ENCODE data around the gene RHOB.

Gene RHOB

DNA sequence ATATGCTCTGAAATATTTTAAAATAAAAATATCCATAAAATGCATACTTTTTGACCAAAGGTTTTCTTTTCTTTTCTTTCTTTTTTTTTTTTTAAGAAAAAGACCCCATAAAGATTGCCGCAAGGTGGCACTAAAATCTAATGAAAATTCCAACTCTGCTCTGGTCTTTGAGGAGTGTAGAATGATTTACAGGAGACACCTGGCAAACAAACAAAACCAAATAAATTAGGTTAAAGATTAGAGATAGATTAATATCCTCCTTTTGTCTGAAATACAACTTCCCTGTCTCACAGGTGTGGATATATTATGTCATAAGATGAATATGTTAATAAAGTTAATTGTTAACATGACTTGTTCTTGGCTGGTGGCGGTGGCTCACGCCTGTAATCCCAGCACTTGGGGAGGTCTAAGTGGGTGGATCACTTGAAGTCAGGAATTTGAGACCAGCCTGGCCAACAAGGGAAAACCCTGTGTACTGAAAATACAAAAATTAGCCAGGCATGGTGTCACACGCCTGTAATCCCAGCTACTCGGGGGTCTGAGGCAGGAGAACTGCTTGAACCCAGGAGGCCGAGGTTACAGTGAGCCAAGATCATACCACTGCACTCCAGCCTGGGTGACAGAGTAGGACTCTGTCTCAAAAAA is 3.5 kb upstream of the RHOB start:
- Mint-ChIP-seq H3K9me3 (no peaks in the 10 kb centered on the region), H3K4me3 (no peak overlapping the region), H3K27me3 (ENCODE audit: low read depth, poor library complexity) (peaks cover 19% of the 10 kb centered on the region), H3K36me3 (ENCODE audit: low read depth) (no peaks in the 10 kb centered on the region), H3K4me1 (peaks cover 28% of the 10 kb centered on the region), H3K27ac (no peak overlapping the region)
- no peak for DNase-seq
- TF ChIP-seq, protein P1, sequence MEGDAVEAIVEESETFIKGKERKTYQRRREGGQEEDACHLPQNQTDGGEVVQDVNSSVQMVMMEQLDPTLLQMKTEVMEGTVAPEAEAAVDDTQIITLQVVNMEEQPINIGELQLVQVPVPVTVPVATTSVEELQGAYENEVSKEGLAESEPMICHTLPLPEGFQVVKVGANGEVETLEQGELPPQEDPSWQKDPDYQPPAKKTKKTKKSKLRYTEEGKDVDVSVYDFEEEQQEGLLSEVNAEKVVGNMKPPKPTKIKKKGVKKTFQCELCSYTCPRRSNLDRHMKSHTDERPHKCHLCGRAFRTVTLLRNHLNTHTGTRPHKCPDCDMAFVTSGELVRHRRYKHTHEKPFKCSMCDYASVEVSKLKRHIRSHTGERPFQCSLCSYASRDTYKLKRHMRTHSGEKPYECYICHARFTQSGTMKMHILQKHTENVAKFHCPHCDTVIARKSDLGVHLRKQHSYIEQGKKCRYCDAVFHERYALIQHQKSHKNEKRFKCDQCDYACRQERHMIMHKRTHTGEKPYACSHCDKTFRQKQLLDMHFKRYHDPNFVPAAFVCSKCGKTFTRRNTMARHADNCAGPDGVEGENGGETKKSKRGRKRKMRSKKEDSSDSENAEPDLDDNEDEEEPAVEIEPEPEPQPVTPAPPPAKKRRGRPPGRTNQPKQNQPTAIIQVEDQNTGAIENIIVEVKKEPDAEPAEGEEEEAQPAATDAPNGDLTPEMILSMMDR (IDR thresholded peaks at IDR 0.05), result peak; percentile 72

DNA sequence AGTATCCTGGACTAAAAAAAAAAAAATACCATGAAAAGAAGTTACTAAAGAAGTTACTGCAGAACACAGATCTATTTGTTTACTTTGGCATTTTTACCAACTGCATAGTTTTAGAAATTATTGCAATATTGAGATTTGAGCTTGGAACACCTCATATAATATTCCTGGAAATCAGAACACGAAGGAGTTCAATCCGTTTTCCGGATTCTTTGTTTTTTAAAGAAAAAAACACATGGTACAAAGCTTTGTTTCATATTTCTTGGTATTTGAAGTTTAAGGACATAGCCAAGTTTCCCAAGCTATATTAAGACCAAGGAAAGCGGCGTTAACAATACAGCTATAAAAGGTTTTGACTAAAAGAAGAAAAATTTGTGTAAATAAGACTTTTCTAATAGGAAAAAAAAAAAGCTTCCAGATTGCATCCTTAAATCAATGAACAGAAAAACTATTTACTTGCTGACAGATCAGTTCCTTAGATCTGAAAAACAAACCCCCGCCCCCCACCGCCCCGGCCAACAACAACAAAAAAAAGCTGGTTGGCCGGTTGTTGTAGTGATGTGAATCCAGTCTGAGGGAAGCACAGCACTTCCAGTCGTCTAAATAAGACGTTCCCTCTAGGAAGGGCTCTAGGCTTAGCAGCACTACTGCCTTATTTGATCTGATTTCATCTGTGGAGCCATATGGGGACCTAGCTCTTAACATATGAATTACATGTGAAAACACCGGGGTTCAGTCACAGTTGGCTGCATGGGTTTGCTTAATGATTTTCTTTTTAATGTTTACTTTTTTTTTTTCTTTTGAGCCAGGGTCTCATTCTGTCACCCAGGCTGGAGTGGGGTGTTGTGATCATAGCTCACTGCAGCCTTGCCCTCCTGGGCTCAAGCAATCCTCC is 2.5 kb upstream of the RHOB start:
- DNase-seq, result no peak
- TF ChIP-seq, protein P1 (IDR thresholded peaks at IDR 0.05), result no peak
- Mint-ChIP-seq H3K36me3 (ENCODE audit: low read depth) (no peaks in the 10 kb centered on the region), H3K27me3 (ENCODE audit: low read depth, poor library complexity) (peaks cover 10% of the 10 kb centered on the region), H3K4me3 (no peak overlapping the region), H3K4me1 (peaks cover 37% of the 10 kb centered on the region), H3K9me3 (no peaks in the 10 kb centered on the region), H3K27ac (no peak overlapping the region)

DNA sequence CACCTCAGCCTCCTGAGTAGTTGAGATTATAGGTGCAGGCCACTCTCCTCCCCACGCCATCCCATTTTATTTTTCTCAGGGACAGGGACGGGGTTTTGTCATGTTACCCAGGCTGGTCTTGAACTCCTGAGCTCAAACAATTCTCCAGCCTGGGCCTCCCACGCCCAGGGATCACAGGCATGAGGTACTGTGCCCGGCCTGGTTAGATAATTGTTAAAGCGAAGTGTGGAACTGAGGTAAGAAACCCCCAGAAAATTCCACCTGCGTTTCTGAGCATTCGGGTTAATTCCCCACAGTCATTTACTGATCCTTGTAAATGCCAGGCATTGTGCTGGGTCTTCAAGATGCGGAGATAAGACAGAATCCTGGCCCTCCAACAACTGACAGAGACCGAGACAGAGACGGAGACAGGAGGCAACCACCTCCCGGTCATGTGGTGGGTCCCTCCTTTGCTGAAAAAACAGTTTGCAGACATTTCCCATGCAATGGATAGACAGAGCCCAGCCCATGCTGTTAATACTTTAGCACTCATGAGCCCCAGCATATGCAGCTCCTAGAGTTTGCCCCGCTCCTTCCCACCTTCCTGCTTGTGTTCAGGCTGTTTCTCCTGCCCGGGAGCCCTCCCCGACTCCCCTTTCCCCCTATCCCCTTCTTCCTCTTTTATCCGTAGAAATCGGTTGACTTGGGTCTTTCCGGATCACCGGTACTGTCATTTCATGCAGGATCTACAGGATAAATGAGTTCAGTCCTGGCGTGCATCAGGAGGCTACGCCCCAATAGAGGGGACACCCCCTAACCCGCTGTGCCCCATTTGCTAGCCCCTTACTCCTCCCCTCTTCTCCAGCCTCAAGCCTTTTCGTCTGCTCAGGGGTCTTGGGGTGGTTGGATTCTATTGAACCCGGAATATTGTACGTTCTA is 1.6 kb upstream of the RHOB start:
- Mint-ChIP-seq H3K27me3 (ENCODE audit: low read depth, poor library complexity) (peaks cover 4% of the 10 kb centered on the region), H3K4me1 (peaks cover 46% of the 10 kb centered on the region), H3K4me3 (peak overlapping the region; percentile 57)

DNA sequence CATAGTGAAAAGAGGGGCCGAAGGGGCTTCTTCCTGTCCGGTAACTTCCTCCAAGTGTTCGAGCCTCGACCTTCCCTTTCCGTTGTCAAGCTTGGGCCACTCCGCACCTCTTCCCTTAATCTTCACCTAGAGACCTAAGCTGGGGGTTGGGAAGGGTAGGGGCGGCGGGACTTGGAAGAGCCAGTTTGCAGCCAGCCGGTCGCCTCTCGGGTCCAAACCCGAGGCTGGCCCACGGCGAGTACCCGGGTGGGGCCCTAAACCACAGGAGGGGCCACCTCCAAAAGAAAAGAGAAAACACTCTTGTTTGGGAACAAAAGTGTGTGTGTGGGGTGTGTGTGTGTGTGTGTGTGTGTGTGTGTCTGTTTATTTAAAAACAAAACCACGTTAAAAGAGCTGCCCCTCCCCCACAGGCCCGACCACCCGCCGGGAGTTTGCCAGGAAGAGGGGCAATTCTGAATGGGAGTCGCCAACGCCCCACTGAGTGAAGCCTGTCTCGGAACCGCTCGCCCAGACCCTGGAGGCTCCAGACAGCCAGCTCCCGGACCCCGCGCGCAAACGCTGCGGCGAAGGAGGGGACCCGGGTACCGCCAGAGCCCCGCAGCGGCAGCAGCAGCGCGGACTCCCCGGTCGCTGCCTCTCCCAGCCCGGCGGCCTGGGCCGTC is 488 bp upstream of the RHOB start:
- H3K4me1 Mint-ChIP-seq, result peaks cover 58% of the 10 kb centered on the region
- H3K27ac Mint-ChIP-seq, result no peak overlapping the region
- peak overlapping the region; percentile 81 for H3K4me3 Mint-ChIP-seq
- no peak for DNase-seq
- no peaks in the 10 kb centered on the region for H3K9me3 Mint-ChIP-seq
- H3K27me3 Mint-ChIP-seq (ENCODE audit: low read depth, poor library complexity), result peaks cover 4% of the 10 kb centered on the region
- TF ChIP-seq, protein P1 (IDR thresholded peaks at IDR 0.05), result no peak
- no peaks in the 10 kb centered on the region for H3K36me3 Mint-ChIP-seq (ENCODE audit: low read depth)

More for the DNA sequence above, 1.6 kb upstream of the RHOB start:
- no peak for DNase-seq
- H3K36me3 Mint-ChIP-seq (ENCODE audit: low read depth), result no peaks in the 10 kb centered on the region
- no peaks in the 10 kb centered on the region for H3K9me3 Mint-ChIP-seq
- TF ChIP-seq, protein P1 (IDR thresholded peaks at IDR 0.05), result no peak
- H3K27ac Mint-ChIP-seq, result no peak overlapping the region

DNA sequence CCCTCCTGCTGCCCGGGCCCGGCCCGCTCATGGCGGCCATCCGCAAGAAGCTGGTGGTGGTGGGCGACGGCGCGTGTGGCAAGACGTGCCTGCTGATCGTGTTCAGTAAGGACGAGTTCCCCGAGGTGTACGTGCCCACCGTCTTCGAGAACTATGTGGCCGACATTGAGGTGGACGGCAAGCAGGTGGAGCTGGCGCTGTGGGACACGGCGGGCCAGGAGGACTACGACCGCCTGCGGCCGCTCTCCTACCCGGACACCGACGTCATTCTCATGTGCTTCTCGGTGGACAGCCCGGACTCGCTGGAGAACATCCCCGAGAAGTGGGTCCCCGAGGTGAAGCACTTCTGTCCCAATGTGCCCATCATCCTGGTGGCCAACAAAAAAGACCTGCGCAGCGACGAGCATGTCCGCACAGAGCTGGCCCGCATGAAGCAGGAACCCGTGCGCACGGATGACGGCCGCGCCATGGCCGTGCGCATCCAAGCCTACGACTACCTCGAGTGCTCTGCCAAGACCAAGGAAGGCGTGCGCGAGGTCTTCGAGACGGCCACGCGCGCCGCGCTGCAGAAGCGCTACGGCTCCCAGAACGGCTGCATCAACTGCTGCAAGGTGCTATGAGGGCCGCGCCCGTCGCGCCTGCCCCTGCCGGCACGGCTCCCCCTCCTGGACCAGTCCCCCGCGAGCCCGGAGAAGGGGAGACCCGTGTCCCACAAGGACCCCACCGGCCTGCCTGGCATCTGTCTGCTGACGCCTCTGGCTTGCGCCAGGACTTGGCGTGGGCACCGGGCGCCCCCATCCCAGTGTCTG is 767 bp downstream of the RHOB start:
- TF ChIP-seq, protein P1 (IDR thresholded peaks at IDR 0.05), result no peak
- Mint-ChIP-seq H3K27me3 (ENCODE audit: low read depth, poor library complexity) (peaks cover 4% of the 10 kb centered on the region), H3K36me3 (ENCODE audit: low read depth) (no peaks in the 10 kb centered on the region), H3K9me3 (no peaks in the 10 kb centered on the region), H3K27ac (peak overlapping the region; percentile 87), H3K4me3 (peak overlapping the region; percentile 91), H3K4me1 (peaks cover 68% of the 10 kb centered on the region)
- DNase-seq, result peak; percentile 53
